ENCODE results near the gene CREBRF. TPM values are rescaled to one million over a fixed set of nuclear protein-coding genes. Genes with fewer than 3 reads are reported as not detected.

The CREBRF gene
- total and polyA plus RNA-seq, 4 donors = 2.0 to 12.0 (median 7.7) TPM

- no peak for TF ChIP-seq GABPA (IDR thresholded peaks at IDR 0.05 in 1 of 2, conservative IDR thresholded peaks at IDR 0.05 in 1 of 2)
- no peak for TF ChIP-seq FOXA2 (IDR thresholded peaks at IDR 0.05)
- no peak for TF ChIP-seq REST (IDR thresholded peaks at IDR 0.05)
Measured at GRCh38 chr5:173055722-173055982, 500 bp upstream of the CREBRF start (continued).

GRCh38 chr5:173056783-173057061, 570 bp downstream of the CREBRF start:
- Histone ChIP-seq H3K9me3 (ENCODE audit: control insufficient read depth in 4 of 4, low read length in 3 of 4) (no peaks in the 10 kb centered on the region), H3K36me3 (ENCODE audit: control insufficient read depth in 4 of 4, insufficient read depth in 3 of 4, low read depth in 1 of 4, low read length in 3 of 4) (no peaks in the 10 kb centered on the region), H3K4me1 (ENCODE audit: control insufficient read depth in 4 of 4, insufficient read depth in 4 of 4, low read length in 3 of 4) (peaks cover 1 to 21% (median 16%) of the 10 kb centered on the region in 4 donors), H3K27me3 (ENCODE audit: control insufficient read depth in 4 of 4, insufficient read depth in 4 of 4, low read length in 3 of 4) (no peaks in the 10 kb centered on the region), H3K27ac (ENCODE audit: low read depth in 1 of 2, low read length in 2 of 2) (peak overlapping the region; percentile 98 to 99), H3K4me3 (ENCODE audit: low read depth in 1 of 3, low read length in 3 of 3) (peak overlapping the region; percentile 77 to 99 (median 98)), H3K9ac (ENCODE audit: low read depth in 1 of 2, low read length in 2 of 2) (peak overlapping the region in 1 of 2 donors; percentile 43)
- under 1% methylated on average over 27 of the region's 27 CpGs for WGBS
- DNase-seq (ENCODE audit: low spot score) = no peak
- no peak for TF ChIP-seq ATF3 (IDR thresholded peaks at IDR 0.05)
- TF ChIP-seq RXRA (IDR thresholded peaks at IDR 0.05) = no peak
- TF ChIP-seq NR2F2 (IDR thresholded peaks at IDR 0.05) = no peak
- no peak for TF ChIP-seq HNF4A (conservative IDR thresholded peaks at IDR 0.05)
- no peak for TF ChIP-seq TAF1 (conservative IDR thresholded peaks at IDR 0.05)

GRCh38 chr5:173057062-173057924, 1.1 kb downstream of the CREBRF start:
- Histone ChIP-seq H3K4me1 (ENCODE audit: control insufficient read depth in 4 of 4, insufficient read depth in 4 of 4, low read length in 3 of 4) (peaks cover 1 to 21% (median 16%) of the 10 kb centered on the region in 4 donors), H3K27ac (ENCODE audit: low read depth in 1 of 2, low read length in 2 of 2) (peak overlapping the region; percentile 98 to 99), H3K27me3 (ENCODE audit: control insufficient read depth in 4 of 4, insufficient read depth in 4 of 4, low read length in 3 of 4) (no peaks in the 10 kb centered on the region), H3K36me3 (ENCODE audit: control insufficient read depth in 4 of 4, insufficient read depth in 3 of 4, low read depth in 1 of 4, low read length in 3 of 4) (no peaks in the 10 kb centered on the region), H3K4me3 (ENCODE audit: low read depth in 1 of 3, low read length in 3 of 3) (peak overlapping the region; percentile 77 to 99 (median 98)), H3K9ac (ENCODE audit: low read depth in 1 of 2, low read length in 2 of 2) (peak overlapping the region; percentile 2 to 88), H3K9me3 (ENCODE audit: control insufficient read depth in 4 of 4, low read length in 3 of 4) (no peaks in the 10 kb centered on the region)
- WGBS = under 1% methylated on average over 38 of the region's 38 CpGs
- DNase-seq (ENCODE audit: low spot score) = peak; percentile 98
- TF ChIP-seq TAF1 (conservative IDR thresholded peaks at IDR 0.05) (no peak), SP1 (IDR thresholded peaks at IDR 0.05) (peak; percentile 97), YY1 (IDR thresholded peaks at IDR 0.05) (peak; percentile 98), JUND (IDR thresholded peaks at IDR 0.05) (no peak), RAD21 (IDR thresholded peaks at IDR 0.05) (no peak), FOXA2 (IDR thresholded peaks at IDR 0.05) (no peak), RXRA (IDR thresholded peaks at IDR 0.05) (peak; percentile 56 to 68), HNF4G (IDR thresholded peaks at IDR 0.05) (peak; percentile 59), CTCF (IDR thresholded peaks at IDR 0.05; ENCODE audit: low read depth, low read length, missing input control) (no peak), MAX (IDR thresholded peaks at IDR 0.05) (no peak), ZBTB33 (IDR thresholded peaks at IDR 0.05) (no peak), ATF3 (IDR thresholded peaks at IDR 0.05) (no peak), HNF4A (conservative IDR thresholded peaks at IDR 0.05) (peak; percentile 66 to 73), EGR1 (IDR thresholded peaks at IDR 0.05; ENCODE audit: low read depth in 2 of 2) (no peak), REST (IDR thresholded peaks at IDR 0.05) (no peak), GABPA (IDR thresholded peaks at IDR 0.05 in 1 of 2, conservative IDR thresholded peaks at IDR 0.05 in 1 of 2) (peak in 1 of 2 donors; percentile 72)
